Measurements from ENCODE around the gene CBX4. TPM values are rescaled to one million over a fixed set of nuclear protein-coding genes. Genes with fewer than 3 reads are reported as not detected.

The CBX4 gene
- total and polyA plus RNA-seq, 2 of the 4 experiments (the other 2 are of a cell fraction), result 3.2 to 9.4 TPM

DNA sequence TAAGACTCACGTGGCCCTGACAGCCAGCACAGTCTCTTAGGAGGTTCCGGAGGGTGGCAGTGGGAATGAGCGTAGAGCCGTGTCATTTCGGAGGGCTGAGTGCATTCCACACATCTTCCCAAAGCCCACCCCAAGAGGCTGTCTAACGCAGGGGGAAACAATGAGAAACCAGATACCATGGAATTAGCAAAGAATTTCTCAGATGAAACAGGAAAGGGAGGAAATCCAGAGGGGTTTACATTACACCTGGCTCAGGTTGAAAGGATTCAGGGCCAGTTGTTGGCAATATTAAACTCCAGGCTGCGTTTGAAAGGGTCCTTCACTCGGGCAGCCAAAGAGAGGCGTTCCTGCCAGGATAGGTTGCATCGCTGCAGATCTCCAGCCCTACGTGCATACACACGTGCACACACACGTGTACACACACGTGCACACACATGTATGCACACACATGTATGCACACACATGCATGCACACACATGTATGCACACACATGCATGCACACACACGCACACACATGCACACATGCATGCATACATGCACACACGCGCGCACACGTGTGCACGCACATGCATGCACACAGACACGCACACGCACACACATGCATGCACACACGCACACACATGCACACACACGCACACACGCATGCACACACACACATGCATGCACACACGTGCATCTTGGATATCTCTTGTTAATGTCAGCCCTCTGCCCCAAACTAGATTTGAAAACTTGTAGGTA, 12.2 kb downstream of the CBX4 start:
- 0 out of 2 replicates have a peak overlapping the region, but pooled peaks have one; percentile 44 for H2BK120ac ChIP-seq (ENCODE audit: low read depth, low read length)
- peak overlapping the region; percentile 17 to 83; a peak in 2 of 4 replicates for H4K8ac ChIP-seq (ENCODE audit: low read depth in 2 of 2, low read length in 2 of 2)
- peak overlapping the region; percentile 69; the same call in 1 of the 2 replicates for H2AK5ac ChIP-seq (ENCODE audit: low read depth, low read length)
- dilution Hi-C loops (cut with HindIII; ENCODE audit: low sequenced_read_pairs, unreplicated experiment) (no loop called here), in situ Hi-C loops (cut with MboI; ENCODE audit: low sequenced_read_pairs) (no loop called here), intact Hi-C loops (cut with micrococcal nuclease) (no loop called here)
- H2BK20ac ChIP-seq (ENCODE audit: low read depth, low read length), result no peak overlapping the region
- H3K9ac ChIP-seq (ENCODE audit: low read depth, low read length), result no peak overlapping the region
- no peak overlapping the region for H4K91ac ChIP-seq (ENCODE audit: insufficient read depth, low read depth, low read length)
- H3K14ac ChIP-seq (replicated peaks; ENCODE audit: low read depth, low read length), result peak overlapping the region; percentile 89; the same call in 1 of the 2 replicates
- no peak overlapping the region for H4K5ac ChIP-seq (ENCODE audit: low read depth, low read length)
- no peak for DNase-seq
- peak overlapping the region; percentile 24; the same call in 1 of the 2 replicates for H3K4ac ChIP-seq (ENCODE audit: low read depth, low read length)
- H2BK15ac ChIP-seq (ENCODE audit: low read depth, low read length), result no peak overlapping the region; the same call in 2 of the 3 replicates
- H3K9me3 ChIP-seq (ENCODE audit: control insufficient read depth, insufficient read depth, low read length), result no peaks in the 10 kb centered on the region
- peaks cover 6% of the 10 kb centered on the region; the same call in 1 of the 2 replicates for H4K20me1 ChIP-seq (ENCODE audit: insufficient read depth, low read length)
- WGBS, 2 experiments (ENCODE audit: extremely low coverage in 2 of 2, insufficient read length in 1 of 2), result 100% methylated on average over 5 of the region's 26 CpGs; no CpG with 5 or more reads in 1 of the 2 experiments
- peaks cover 20% of the 10 kb centered on the region for H3K9me1 ChIP-seq (ENCODE audit: insufficient read depth, low read length)
- no peak overlapping the region for H3K4me2 ChIP-seq (ENCODE audit: low read depth, low read length)
- peaks cover 7% of the 10 kb centered on the region for H3K4me1 ChIP-seq (ENCODE audit: control insufficient read depth, insufficient read depth, low read length)
- peak overlapping the region; percentile 81 for H2AFZ ChIP-seq (replicated peaks; ENCODE audit: low read length, poor library complexity)
- no peaks in the 10 kb centered on the region; the same call in 1 of the 2 replicates for H3K27me3 ChIP-seq (ENCODE audit: control insufficient read depth, insufficient read depth, low read length)
- no TSS peak for BruUV-seq (replicated peaks)
- no peak overlapping the region for H3K18ac ChIP-seq (ENCODE audit: low read depth, low read length)
- H3K56ac ChIP-seq (ENCODE audit: extremely low read depth, insufficient read depth, low read length), result no peak overlapping the region
- TF ChIP-seq BHLHE40 (IDR thresholded peaks at IDR 0.05; ENCODE audit: low read depth, low read length), result no peak
- TF ChIP-seq RFX5 (IDR thresholded peaks at IDR 0.05; ENCODE audit: low read depth, low read length), result no peak
- TF ChIP-seq RCOR1 (IDR thresholded peaks at IDR 0.05; ENCODE audit: insufficient replicate concordance, low read length), result no peak
- TF ChIP-seq, protein P1, sequence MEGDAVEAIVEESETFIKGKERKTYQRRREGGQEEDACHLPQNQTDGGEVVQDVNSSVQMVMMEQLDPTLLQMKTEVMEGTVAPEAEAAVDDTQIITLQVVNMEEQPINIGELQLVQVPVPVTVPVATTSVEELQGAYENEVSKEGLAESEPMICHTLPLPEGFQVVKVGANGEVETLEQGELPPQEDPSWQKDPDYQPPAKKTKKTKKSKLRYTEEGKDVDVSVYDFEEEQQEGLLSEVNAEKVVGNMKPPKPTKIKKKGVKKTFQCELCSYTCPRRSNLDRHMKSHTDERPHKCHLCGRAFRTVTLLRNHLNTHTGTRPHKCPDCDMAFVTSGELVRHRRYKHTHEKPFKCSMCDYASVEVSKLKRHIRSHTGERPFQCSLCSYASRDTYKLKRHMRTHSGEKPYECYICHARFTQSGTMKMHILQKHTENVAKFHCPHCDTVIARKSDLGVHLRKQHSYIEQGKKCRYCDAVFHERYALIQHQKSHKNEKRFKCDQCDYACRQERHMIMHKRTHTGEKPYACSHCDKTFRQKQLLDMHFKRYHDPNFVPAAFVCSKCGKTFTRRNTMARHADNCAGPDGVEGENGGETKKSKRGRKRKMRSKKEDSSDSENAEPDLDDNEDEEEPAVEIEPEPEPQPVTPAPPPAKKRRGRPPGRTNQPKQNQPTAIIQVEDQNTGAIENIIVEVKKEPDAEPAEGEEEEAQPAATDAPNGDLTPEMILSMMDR (conservative IDR thresholded peaks at IDR 0.05; ENCODE audit: low read depth, low read length), result no peak
- no peak overlapping the region for H2AK9ac ChIP-seq (replicated peaks; ENCODE audit: low read depth, low read length, poor library complexity)
- ChIA-PET POLR2A (ENCODE audit: unreplicated experiment) (no interaction called here), CTCF (no interaction called here)
- no peaks in the 10 kb centered on the region for H3K36me3 ChIP-seq (ENCODE audit: control insufficient read depth, insufficient read depth, low read length)
- H3K79me1 ChIP-seq (ENCODE audit: low read depth in 1 of 2, low read length in 2 of 2), result peaks cover 0 to 8% of the 10 kb centered on the region in 2 experiments; a peak in 1 of 4 replicates
- no peak overlapping the region for H3K27ac ChIP-seq (ENCODE audit: insufficient read depth, low read length)
- H2BK5ac ChIP-seq (ENCODE audit: low read depth, low read length, poor library complexity, severe bottlenecking), result no peak overlapping the region
- H3K23ac ChIP-seq (ENCODE audit: low read depth, low read length), result no peak overlapping the region
- no peak overlapping the region for H3K4me3 ChIP-seq (ENCODE audit: insufficient read depth, low read depth, low read length)
- ATAC-seq (ENCODE audit: low read depth), result no peak

Measured in IMR-90 (cell line).